Thyroid gland (tissue), 4 donors: ENCODE results near the gene INPP5D. TPM values are rescaled to one million over a fixed set of nuclear protein-coding genes. Genes with fewer than 3 reads are reported as not detected.
"Not testable (repeated sequence)": the region's sequence is repeated elsewhere in the genome, so short reads cannot be mapped to it uniquely, and the experiment has no call there.

Experiments
- DNase-seq, 2 donors: peaks; one replicate each; pipeline ENCODE4 v3.0.0-alpha.2; 2019
- H3K27ac ChIP-seq, 3 donors: fragments of 200-600 bp; sonication (generic); 1 replicate in 2 of 3; 2 replicates in 1 of 3; pipeline ENCODE4 v1.5.1; 2016 to 2019; ENCODE audit warnings: mild to moderate bottlenecking in 1 of 3, moderate library complexity in 1 of 3
- H3K27me3 ChIP-seq: fragments of 200-600 bp; sonication (generic); one replicate; pipeline ENCODE4 v1.5.1; 2019
- H3K36me3 ChIP-seq, 2 donors: fragments of 200-600 bp; sonication (generic); one replicate each; pipeline ENCODE4 v1.5.1; 2016 to 2019
- H3K4me1 ChIP-seq, 2 donors: fragments of 200-600 bp; sonication (generic); one replicate each; pipeline ENCODE4 v1.5.1; 2017 to 2019
- H3K4me3 ChIP-seq, 3 donors: fragments of 200-600 bp; sonication (generic); replicated peaks in 1 of 3; 1 replicate in 2 of 3; 2 replicates in 1 of 3; pipeline ENCODE4 v1.5.1; 2016; ENCODE audit warnings: mild to moderate bottlenecking in 1 of 3
- H3K9me3 ChIP-seq: fragments of 200-600 bp; sonication (generic); one replicate; pipeline ENCODE4 v1.5.1; 2017
- CTCF ChIP-seq, 6 experiments: fragments of 200-600 bp in 3 of 6; fragments of 450-650 bp in 3 of 6; sonication (generic) in 3 of 6; IDR thresholded peaks; one replicate each; pipeline ENCODE4 v1.5.1; 2016 to 2019; ENCODE audit warnings: antibody characterized with exemption in 6 of 6, mild to moderate bottlenecking in 2 of 6, inconsistent platforms in 1 of 6, moderate library complexity in 1 of 6
- POLR2A ChIP-seq, 2 donors: fragments of 450-650 bp; IDR thresholded peaks; one replicate each; pipeline ENCODE4 v1.6.1; 2017; ENCODE audit warnings: antibody characterized with exemption in 2 of 2, mild to moderate bottlenecking in 2 of 2, moderate library complexity in 1 of 2
- WGBS, 2 donors: methylation state at CpG; one replicate each; pipeline ENCODE4 v1.1.5; 2017; 5-methylcytosine and 5-hydroxymethylcytosine counted together
- intact Hi-C: fragments of 100-400 bp; cut with DNase I; formaldehyde crosslinking; loops from one replicate; pipeline ENCODE4 v1.15.1; 2023
- total RNA-seq, 4 donors: library from RNA; depleted of rRNA; stranded (reverse); fragments of >200 nt; gene quantifications; one replicate each; pipeline ENCODE4 v1.2.3, GENCODE V29; 2016

INPP5D gene
- total RNA-seq, 4 donors from 2014 or later, result 7.1 to 13.4 (median 10.5) TPM

- TF ChIP-seq POLR2A (IDR thresholded peaks at IDR 0.05) (no peak), CTCF (IDR thresholded peaks at IDR 0.05) (no peak)
- intact Hi-C loops, result no loop called here
- Histone ChIP-seq H3K9me3 (no peaks in the 10 kb centered on the region), H3K36me3 (no peaks in the 10 kb centered on the region), H3K27ac (no peak overlapping the region), H3K4me3 (no peak overlapping the region), H3K27me3 (no peaks in the 10 kb centered on the region), H3K4me1 (no peaks in the 10 kb centered on the region)
- DNase-seq, result no peak
- WGBS, 2 donors, result 71 to 72% methylated on average over 11 of the region's 11 CpGs
Measured at GRCh38 chr2:233193738-233194137, 133.6 kb downstream of the INPP5D start.

- H3K27me3 ChIP-seq, result no peaks in the 10 kb centered on the region
- intact Hi-C loops, result no loop called here
- WGBS, 2 donors, result 92 to 97% methylated on average over 5 of the region's 5 CpGs
- DNase-seq, result no peak
- no peaks in the 10 kb centered on the region for H3K4me1 ChIP-seq
- no peaks in the 10 kb centered on the region for H3K9me3 ChIP-seq
- H3K36me3 ChIP-seq, result no peaks in the 10 kb centered on the region
- no peak for TF ChIP-seq CTCF (IDR thresholded peaks at IDR 0.05)
- no peak for TF ChIP-seq POLR2A (IDR thresholded peaks at IDR 0.05)
- H3K27ac ChIP-seq, result no peak overlapping the region
- H3K4me3 ChIP-seq, result no peak overlapping the region
Measured at GRCh38 chr2:233195027-233195426, 134.9 kb downstream of the INPP5D start.

- Histone ChIP-seq H3K36me3 (no peaks in the 10 kb centered on the region), H3K9me3 (no peaks in the 10 kb centered on the region), H3K27ac (no peak overlapping the region), H3K4me3 (no peak overlapping the region), H3K27me3 (no peaks in the 10 kb centered on the region), H3K4me1 (no peaks in the 10 kb centered on the region)
- WGBS, 2 donors, result 88 to 89% methylated on average over 6 of the region's 6 CpGs
- TF ChIP-seq CTCF (IDR thresholded peaks at IDR 0.05) (no peak), POLR2A (IDR thresholded peaks at IDR 0.05) (no peak)
- intact Hi-C loops, result no loop called here
- no peak for DNase-seq
Measured at GRCh38 chr2:233197022-233197421, 136.9 kb downstream of the INPP5D start.

- Histone ChIP-seq H3K27me3 (no peaks in the 10 kb centered on the region), H3K4me1 (no peaks in the 10 kb centered on the region), H3K9me3 (no peaks in the 10 kb centered on the region), H3K4me3 (no peak overlapping the region), H3K36me3 (no peaks in the 10 kb centered on the region), H3K27ac (no peak overlapping the region)
- no peak for DNase-seq
- 80 to 89% methylated on average over 11 to 12 of the region's 12 CpGs for WGBS, 2 donors
- intact Hi-C loops, result no loop called here
- TF ChIP-seq POLR2A (IDR thresholded peaks at IDR 0.05), result no peak
- TF ChIP-seq CTCF (IDR thresholded peaks at IDR 0.05), result no peak
Measured at GRCh38 chr2:233198026-233198425, 137.9 kb downstream of the INPP5D start.

GRCh38 chr2:233199870-233200269 lies 139.7 kb downstream of the INPP5D start:
- Histone ChIP-seq H3K9me3 (no peaks in the 10 kb centered on the region), H3K4me1 (no peaks in the 10 kb centered on the region), H3K4me3 (no peak overlapping the region), H3K36me3 (no peaks in the 10 kb centered on the region), H3K27ac (no peak overlapping the region), H3K27me3 (no peaks in the 10 kb centered on the region)
- intact Hi-C loops, result no loop called here
- TF ChIP-seq CTCF (IDR thresholded peaks at IDR 0.05), result no peak
- no peak for TF ChIP-seq POLR2A (IDR thresholded peaks at IDR 0.05)
- 89 to 91% methylated on average over 10 of the region's 10 CpGs for WGBS, 2 donors
- DNase-seq, result no peak

GRCh38 chr2:233200790-233201189 lies 140.6 kb downstream of the INPP5D start:
- H3K36me3 ChIP-seq, intact Hi-C loops, H3K27ac ChIP-seq, H3K4me3 ChIP-seq, DNase-seq, H3K9me3 ChIP-seq, H3K4me1 ChIP-seq, H3K27me3 ChIP-seq: not testable (repeated sequence)
- 72 to 76% methylated on average over 5 of the region's 5 CpGs for WGBS, 2 donors
